DMS153 (cell line): ENCODE results near the gene CTCF.

Experiments used
- DNase-seq: peaks from one replicate; lab custom pipeline; 2025; lab: John Stamatoyannopoulos, UW

Gene CTCF

DNA sequence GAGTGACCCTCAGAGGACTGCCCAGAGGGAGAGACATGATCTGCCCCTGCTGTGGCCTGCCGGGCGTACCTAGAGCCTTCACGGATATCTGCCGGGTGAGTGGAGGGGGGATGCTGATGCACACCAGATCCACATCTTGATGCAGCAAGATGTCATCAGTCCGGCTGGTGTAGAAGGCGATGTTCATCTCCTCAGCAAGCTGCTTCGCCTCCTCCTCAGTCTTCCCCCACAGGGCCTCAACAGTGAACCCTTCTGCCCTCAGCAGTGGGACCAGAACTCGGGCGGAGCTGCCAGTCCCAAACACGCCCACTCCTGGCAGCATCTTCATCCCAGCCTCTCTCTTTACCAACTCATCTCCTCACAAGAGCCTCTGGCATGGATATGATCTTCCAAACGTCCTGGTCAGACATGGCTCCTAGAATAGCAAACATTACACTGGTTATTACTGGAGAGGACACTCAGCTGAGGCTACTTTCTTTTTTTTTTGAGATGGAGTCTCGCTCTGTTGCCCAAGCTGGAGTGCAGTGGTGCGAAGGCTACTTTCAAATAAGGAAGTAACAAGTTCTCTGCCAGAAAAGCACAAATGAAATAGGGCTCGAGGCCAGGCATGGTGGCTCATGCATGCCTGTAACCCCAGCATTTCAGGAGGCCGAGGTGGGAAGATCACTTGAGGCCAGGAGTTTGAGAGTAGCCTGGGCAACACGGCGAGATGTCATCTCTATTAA, 123.2 kb downstream of the CTCF start:
- no peak for DNase-seq
